ENCODE data around the gene CASS4.

DNA sequence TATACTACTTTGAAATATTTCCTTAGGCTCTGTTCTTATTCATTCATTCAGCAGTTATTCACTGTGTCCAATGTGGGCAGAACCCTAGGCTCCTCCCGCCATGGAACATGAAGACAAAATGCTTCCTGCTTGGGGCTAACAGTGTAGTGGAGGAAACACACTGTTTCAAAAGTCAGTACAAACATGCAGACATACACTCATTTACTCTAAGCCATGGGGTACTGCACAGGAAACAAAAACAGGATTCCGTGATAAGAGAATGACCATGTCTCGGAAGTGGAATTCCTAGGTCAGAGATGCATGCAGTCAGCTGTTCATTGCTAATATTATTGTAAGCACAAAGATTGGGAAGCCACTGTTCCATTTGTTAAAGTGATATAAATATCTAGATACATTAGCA, 94.0 kb downstream of the CASS4 start:
- TF ChIP-seq ELF1 (IDR thresholded peaks at IDR 0.05; ENCODE audit: borderline replicate concordance, low read depth) (no peak), CTCF (IDR thresholded peaks at IDR 0.05 in 2 of 3, conservative IDR thresholded peaks at IDR 0.05 in 1 of 3; ENCODE audit: borderline replicate concordance in 1 of 3, insufficient read depth in 1 of 3, low read depth in 2 of 3, low read length in 2 of 3) (no peak), SRF (IDR thresholded peaks at IDR 0.05; ENCODE audit: low read depth) (no peak), POLR2A (IDR thresholded peaks at IDR 0.05; ENCODE audit: borderline replicate concordance, extremely low read depth, insufficient read depth, insufficient read length) (no peak), JUND (IDR thresholded peaks at IDR 0.05) (no peak), YY1 (IDR thresholded peaks at IDR 0.05; ENCODE audit: extremely low read depth, insufficient replicate concordance, low read depth, low read length) (no peak)

Measured in HCT116 (cell line).